ENCODE results near the gene CDK11B.
"Not testable (repeated sequence)": the region's sequence is repeated elsewhere in the genome, so short reads cannot be mapped to it uniquely, and the experiment has no call there.

Gene CDK11B

DNA sequence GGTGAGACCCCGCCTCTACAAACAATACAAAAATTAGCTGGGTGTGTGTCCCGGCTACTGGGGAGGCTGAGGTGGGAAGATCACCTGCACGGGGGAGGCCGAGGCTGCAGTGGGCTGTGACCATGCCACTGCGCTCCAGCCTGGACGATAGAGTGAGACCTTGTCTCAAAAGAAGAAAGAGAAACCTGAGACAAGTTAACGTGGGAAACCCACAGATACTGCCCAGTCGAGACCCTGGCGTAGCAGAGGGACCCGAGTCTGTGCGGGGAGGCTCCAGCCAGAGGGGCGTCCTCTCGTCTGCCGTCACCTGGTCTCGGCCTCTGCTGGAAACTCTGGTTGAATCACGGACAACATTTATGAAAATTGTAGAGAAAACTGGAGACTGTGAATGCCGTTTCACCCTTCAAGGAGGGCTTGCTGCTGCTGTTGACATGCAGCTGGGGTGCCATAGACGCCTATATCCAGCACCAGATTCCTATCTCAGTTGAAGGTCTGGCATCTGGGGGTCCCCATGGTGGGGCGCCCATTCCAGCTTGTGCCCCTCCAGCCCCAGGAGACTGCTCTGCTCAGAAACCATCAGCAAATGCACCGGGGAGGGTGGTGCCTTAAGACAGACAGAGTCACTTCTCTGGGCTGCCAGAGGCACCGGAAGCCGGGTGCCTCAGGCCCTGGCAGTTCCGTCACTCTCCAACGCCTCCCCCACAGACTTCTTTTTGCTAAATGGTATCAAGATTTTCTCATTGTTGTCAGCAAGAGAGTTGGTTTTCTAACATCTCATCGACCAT is 13.6 kb upstream of the CDK11B start:
- H3K4me1 Mint-ChIP-seq (ENCODE audit: low read depth) = no peaks in the 10 kb centered on the region
- H3K27me3 Mint-ChIP-seq (ENCODE audit: low read depth) = no peaks in the 10 kb centered on the region
- no peaks in the 10 kb centered on the region for H3K9me3 Mint-ChIP-seq
- H3K4me3 Mint-ChIP-seq = no peak overlapping the region
- peaks cover 10% of the 10 kb centered on the region for H3K36me3 Mint-ChIP-seq (ENCODE audit: low read depth)
- no peak overlapping the region for H3K27ac Mint-ChIP-seq

DNA sequence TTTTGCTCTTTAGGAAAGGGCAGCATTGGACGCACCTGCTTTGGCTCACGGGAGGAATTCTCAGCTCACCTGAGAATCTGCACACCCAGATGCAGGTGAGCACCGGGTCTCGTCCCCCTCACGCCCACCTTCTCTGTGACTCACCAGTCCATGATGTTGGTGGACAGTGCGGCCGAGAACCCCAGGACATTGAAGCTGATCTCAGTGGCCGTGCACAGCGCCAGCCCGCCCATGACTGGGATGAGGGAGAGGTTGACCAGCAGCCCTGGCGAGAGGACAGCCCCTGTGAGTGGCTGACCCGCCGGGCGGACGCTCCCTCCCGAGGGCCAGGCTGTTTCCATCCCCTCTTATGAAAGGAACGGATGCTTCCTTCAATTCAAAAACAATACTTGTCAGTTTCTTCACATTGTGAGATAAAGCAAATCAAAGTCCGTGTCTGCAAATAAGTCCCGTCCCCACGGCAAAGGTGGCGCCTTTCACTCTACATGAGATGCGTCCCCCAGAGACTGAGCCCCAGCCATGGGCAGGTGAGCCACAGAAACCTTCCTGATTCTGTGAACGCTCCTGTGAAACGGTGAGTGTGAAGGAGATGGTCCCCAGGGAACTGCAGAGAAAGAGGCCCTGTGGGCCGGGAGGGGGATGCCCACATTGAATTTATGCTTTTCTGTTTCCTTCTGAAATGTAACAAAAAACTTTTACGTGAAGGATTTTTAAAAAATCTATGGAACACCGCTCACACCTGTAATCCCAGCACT is 12.7 kb upstream of the CDK11B start:
- Mint-ChIP-seq H3K36me3 (ENCODE audit: low read depth) (peaks cover 11% of the 10 kb centered on the region), H3K9me3 (no peaks in the 10 kb centered on the region), H3K4me3 (no peak overlapping the region), H3K4me1 (ENCODE audit: low read depth) (no peaks in the 10 kb centered on the region), H3K27me3 (ENCODE audit: low read depth) (no peaks in the 10 kb centered on the region), H3K27ac (no peak overlapping the region)

- H3K4me1 Mint-ChIP-seq (ENCODE audit: low read depth) = no peaks in the 10 kb centered on the region
- H3K4me3 Mint-ChIP-seq = no peak overlapping the region
- peaks cover 11% of the 10 kb centered on the region for H3K36me3 Mint-ChIP-seq (ENCODE audit: low read depth)
- H3K27ac Mint-ChIP-seq = no peak overlapping the region
- H3K9me3 Mint-ChIP-seq = no peaks in the 10 kb centered on the region
- no peaks in the 10 kb centered on the region for H3K27me3 Mint-ChIP-seq (ENCODE audit: low read depth)
These were observed 12.1 kb upstream of the CDK11B start for GRCh38 chr1:1670866-1671265.

DNA sequence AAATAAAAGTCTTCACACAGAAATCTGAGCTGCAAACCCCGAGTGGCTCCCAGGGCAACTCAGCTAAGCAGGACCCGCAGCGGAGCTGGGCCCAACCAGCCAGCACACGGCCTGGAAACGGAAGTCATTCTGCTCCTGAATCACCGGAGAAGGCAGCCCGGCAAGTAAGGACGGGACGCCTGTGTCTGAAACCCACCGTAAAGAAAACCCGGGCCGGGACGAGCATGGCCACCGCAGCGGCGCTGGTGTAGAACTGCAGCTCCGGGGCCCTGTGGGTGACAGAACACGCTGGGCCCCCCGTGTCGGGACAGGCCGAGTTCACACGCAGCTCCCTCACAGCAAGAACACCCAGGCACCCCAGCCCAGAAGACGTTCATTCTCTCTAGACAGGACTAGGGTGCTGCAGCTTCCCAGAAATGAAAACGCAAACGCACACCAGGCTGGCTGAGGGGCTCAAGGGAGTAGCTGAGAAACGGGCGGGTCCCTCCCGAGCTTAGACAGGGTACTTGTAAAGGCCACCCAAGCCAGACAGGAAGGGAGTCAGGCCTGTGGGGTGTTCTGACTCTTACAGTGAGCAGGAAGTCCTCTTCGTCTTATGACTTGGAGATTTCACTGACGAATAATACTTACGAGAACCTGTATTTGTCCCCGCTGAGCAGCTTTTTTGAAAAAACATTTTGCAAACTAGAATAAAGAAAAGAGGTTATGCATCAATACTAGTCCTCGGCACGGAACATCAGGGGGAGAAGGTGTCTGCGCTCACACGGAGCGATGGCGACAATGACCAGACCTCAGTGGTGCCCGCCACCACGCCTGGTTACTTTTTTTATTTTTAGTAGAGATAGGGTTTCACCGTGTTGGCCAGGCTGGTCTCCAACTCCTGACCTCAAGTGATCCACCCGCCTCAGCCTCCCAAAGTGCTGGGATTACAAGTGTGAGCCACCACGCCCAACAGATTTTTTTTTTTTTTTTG is 10.9 kb upstream of the CDK11B start:
- Mint-ChIP-seq H3K4me3 (no peak overlapping the region), H3K27me3 (ENCODE audit: low read depth) (no peaks in the 10 kb centered on the region), H3K36me3 (ENCODE audit: low read depth) (peaks cover 11% of the 10 kb centered on the region), H3K9me3 (no peaks in the 10 kb centered on the region), H3K27ac (no peak overlapping the region), H3K4me1 (ENCODE audit: low read depth) (no peaks in the 10 kb centered on the region)

DNA sequence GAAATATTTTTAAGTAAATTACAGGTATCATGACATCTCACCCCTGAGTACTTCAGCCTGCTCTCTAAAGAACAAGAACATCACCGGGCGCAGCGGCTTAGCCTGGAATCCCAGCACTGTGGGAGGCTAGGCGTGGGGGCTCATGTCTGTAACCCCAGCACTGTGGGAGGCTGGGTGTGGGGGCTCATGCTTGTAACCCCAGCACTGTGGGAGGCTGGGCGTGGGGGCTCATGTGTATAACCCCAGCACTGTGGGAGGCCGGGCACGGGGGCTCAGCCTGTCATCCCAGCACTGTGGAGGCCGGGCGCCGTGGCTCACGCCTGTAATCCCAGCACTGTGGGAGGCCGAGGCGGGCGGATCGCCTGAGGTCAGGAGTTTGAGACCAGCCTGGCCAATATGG is 7.7 kb upstream of the CDK11B start:
- H3K9me3 Mint-ChIP-seq = no peaks in the 10 kb centered on the region
- no peak overlapping the region for H3K4me3 Mint-ChIP-seq
- peaks cover 5% of the 10 kb centered on the region for H3K36me3 Mint-ChIP-seq (ENCODE audit: low read depth)
- H3K27me3 Mint-ChIP-seq (ENCODE audit: low read depth) = no peaks in the 10 kb centered on the region
- H3K4me1 Mint-ChIP-seq (ENCODE audit: low read depth) = peaks cover 4% of the 10 kb centered on the region
- H3K27ac Mint-ChIP-seq = no peak overlapping the region

GRCh38 chr1:1665815-1666251 is 7.0 kb upstream of the CDK11B start:
- no peaks in the 10 kb centered on the region for H3K9me3 Mint-ChIP-seq

DNA sequence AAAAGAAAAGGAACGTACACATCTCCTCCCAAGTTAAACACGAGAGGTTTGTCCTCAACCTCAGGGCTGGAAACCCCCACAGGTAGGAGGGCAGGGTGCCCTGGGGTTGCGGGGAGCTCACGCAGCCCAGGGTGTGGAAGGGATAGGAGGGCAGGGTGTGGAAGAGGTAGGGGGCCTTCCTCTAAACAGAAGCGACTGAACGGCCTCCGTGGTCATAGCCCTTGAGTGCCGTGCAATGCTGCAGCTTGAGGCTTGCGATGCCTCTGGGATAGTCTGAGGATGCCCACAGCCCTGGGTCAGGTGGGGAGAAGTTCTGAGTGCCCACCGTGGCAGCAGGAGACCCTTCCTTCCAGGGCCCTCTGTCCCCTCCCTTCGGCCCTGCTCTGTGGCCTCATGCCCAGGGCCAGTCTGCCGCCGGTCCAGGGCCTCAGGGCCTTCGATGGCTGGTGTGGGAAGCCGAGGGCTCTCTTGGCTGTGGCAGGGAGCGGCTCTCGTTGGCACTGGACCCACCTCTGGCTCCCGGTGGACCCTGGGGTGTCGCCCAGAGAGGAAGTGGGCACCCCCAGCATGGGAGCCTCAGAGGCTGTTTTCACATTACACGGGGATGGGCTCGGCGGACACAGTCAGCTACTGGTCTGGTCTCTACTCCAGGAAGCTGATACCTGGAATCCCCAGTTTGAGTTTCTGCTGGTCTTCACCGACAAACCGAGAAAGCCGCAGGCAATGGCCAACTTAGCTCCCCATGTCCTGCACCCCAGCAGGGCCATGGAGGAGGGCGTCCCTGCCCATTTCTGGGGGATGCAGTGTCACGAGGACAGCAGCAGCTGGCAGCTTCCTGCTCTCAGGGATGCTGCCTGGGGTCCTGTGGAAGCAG is 6.4 kb upstream of the CDK11B start:
- Mint-ChIP-seq H3K27ac (no peak overlapping the region), H3K36me3 (ENCODE audit: low read depth) (peaks cover 5% of the 10 kb centered on the region), H3K9me3 (no peaks in the 10 kb centered on the region), H3K4me3 (no peak overlapping the region), H3K4me1 (ENCODE audit: low read depth) (peaks cover 4% of the 10 kb centered on the region), H3K27me3 (ENCODE audit: low read depth) (no peaks in the 10 kb centered on the region)

More at GRCh38 chr1:1665815-1666251, 7.0 kb upstream of the CDK11B start:
- peaks cover 4% of the 10 kb centered on the region for H3K4me1 Mint-ChIP-seq (ENCODE audit: low read depth)
- H3K27me3 Mint-ChIP-seq (ENCODE audit: low read depth) = no peaks in the 10 kb centered on the region
- H3K36me3 Mint-ChIP-seq (ENCODE audit: low read depth) = peaks cover 5% of the 10 kb centered on the region
- no peak overlapping the region for H3K27ac Mint-ChIP-seq
- H3K4me3 Mint-ChIP-seq = no peak overlapping the region

DNA sequence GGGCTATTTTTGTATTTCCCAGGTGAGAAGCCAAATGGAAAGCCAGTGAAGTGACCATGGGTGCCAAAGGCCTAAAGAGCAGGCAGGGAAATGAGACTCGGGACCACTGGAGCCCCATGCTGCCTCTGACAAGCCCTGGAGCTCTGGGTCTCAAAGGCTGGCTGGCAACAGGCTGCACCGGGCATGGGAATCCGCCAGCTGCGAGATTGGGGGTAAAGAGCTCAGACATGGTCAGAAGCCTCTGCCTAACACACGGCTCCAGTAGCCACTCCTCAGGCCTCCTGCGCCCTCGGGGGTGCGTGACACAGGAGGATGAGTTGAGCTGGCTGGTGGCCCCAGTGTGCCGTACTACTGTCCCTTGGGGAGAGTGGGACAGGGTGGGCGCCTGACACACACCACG is 5.5 kb upstream of the CDK11B start:
- H3K27me3 Mint-ChIP-seq (ENCODE audit: low read depth); H3K9me3 Mint-ChIP-seq; H3K4me1 Mint-ChIP-seq (ENCODE audit: low read depth); H3K4me3 Mint-ChIP-seq; H3K36me3 Mint-ChIP-seq (ENCODE audit: low read depth); H3K27ac Mint-ChIP-seq: not testable (repeated sequence)

GRCh38 chr1:1662830-1663560 is 4.2 kb upstream of the CDK11B start:
- not testable (repeated sequence) for H3K36me3 Mint-ChIP-seq (ENCODE audit: low read depth); H3K27ac Mint-ChIP-seq; H3K27me3 Mint-ChIP-seq (ENCODE audit: low read depth); H3K4me1 Mint-ChIP-seq (ENCODE audit: low read depth); H3K9me3 Mint-ChIP-seq; H3K4me3 Mint-ChIP-seq

GRCh38 chr1:1662392-1662791 is 3.6 kb upstream of the CDK11B start:
- not testable (repeated sequence) for H3K9me3 Mint-ChIP-seq; H3K36me3 Mint-ChIP-seq (ENCODE audit: low read depth); H3K4me1 Mint-ChIP-seq (ENCODE audit: low read depth); H3K27me3 Mint-ChIP-seq (ENCODE audit: low read depth); H3K27ac Mint-ChIP-seq; H3K4me3 Mint-ChIP-seq

DNA sequence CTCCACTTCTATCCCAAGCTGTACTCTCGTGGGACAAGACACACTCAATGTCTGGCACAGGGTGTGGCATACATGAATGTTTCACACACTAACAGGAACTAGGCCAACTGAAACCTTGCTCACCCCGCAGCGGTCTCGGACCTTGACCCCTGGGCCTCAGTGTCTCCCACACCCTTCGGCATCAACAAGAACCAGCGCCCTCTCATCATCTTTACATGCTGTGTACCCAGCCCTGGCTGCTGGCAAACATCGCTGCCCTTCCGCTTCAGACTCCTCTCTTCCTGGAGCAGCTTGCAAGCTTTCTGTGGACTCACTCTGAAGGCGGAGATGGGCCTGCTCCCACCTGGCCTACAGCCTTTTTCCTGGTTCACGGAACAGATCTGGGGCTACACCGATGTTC is 10.5 kb downstream of the CDK11B start:
- not testable (repeated sequence) for H3K4me3 Mint-ChIP-seq; H3K4me1 Mint-ChIP-seq (ENCODE audit: low read depth); H3K27me3 Mint-ChIP-seq (ENCODE audit: low read depth); H3K9me3 Mint-ChIP-seq; H3K27ac Mint-ChIP-seq
- peaks cover 43% of the 10 kb centered on the region for H3K36me3 Mint-ChIP-seq (ENCODE audit: low read depth)

- not testable (repeated sequence) for H3K4me3 Mint-ChIP-seq; H3K9me3 Mint-ChIP-seq; H3K27me3 Mint-ChIP-seq (ENCODE audit: low read depth); H3K4me1 Mint-ChIP-seq (ENCODE audit: low read depth); H3K27ac Mint-ChIP-seq
- H3K36me3 Mint-ChIP-seq (ENCODE audit: low read depth) = peaks cover 43% of the 10 kb centered on the region
These were observed 11.1 kb downstream of the CDK11B start for GRCh38 chr1:1647567-1648241.

- not testable (repeated sequence) for H3K4me3 Mint-ChIP-seq; H3K27ac Mint-ChIP-seq; H3K4me1 Mint-ChIP-seq (ENCODE audit: low read depth); H3K9me3 Mint-ChIP-seq; H3K27me3 Mint-ChIP-seq (ENCODE audit: low read depth)
- H3K36me3 Mint-ChIP-seq (ENCODE audit: low read depth) = peaks cover 34% of the 10 kb centered on the region
These were observed 12.5 kb downstream of the CDK11B start for GRCh38 chr1:1646326-1646725.

Measured in T-helper 1 cell treated with Interleukin-12 subunit alpha and Interleukin-12 subunit beta and Interleukin-4 antibody, amounts not matched to agents 30 μg/mL and 1 μg/mL, for 36 hours (primary cell).